ENCODE results near the gene ADAM29. TPM values are rescaled to one million over a fixed set of nuclear protein-coding genes. Genes with fewer than 3 reads are reported as not detected.

Gene ADAM29
- total and polyA plus RNA-seq, 2 experiments from 2014 or later = not detected

- H3K79me2 ChIP-seq (replicated peaks; ENCODE audit: insufficient read depth) = no peaks in the 10 kb centered on the region
- H2AFZ ChIP-seq = no peak overlapping the region
- Mint-ChIP-seq H3K9me3 (no peaks in the 10 kb centered on the region), H3K36me3 (ENCODE audit: low read depth) (no peaks in the 10 kb centered on the region), H3K4me1 (no peaks in the 10 kb centered on the region), H3K27ac (no peak overlapping the region), H3K27me3 (ENCODE audit: insufficient read depth, low read depth, poor library complexity) (no peaks in the 10 kb centered on the region), H3K4me3 (no peak overlapping the region)
- no peak overlapping the region for H3K27ac ChIP-seq (ENCODE audit: low read depth)
- no peak for ATAC-seq
- H3K36me3 ChIP-seq (ENCODE audit: insufficient read depth) = no peaks in the 10 kb centered on the region
- H3K9me2 ChIP-seq (ENCODE audit: insufficient read depth) = no peaks in the 10 kb centered on the region
- no peak for TF ChIP-seq EZH2phosphoT487 (IDR thresholded peaks at IDR 0.05; ENCODE audit: unreplicated experiment)
- TF ChIP-seq ETS1 (IDR thresholded peaks at IDR 0.05) = no peak
- H3K4me3 ChIP-seq = no peak overlapping the region
- DNase-seq (ENCODE audit: low spot score) = no peak
- no peaks in the 10 kb centered on the region for H3K27me3 ChIP-seq (ENCODE audit: insufficient read depth)
- no peak overlapping the region for H3K4me2 ChIP-seq
- no peaks in the 10 kb centered on the region for H3F3A ChIP-seq (replicated peaks; ENCODE audit: low read depth)
- H4K20me1 ChIP-seq (replicated peaks; ENCODE audit: insufficient read depth) = no peaks in the 10 kb centered on the region
- H3K4me1 ChIP-seq (ENCODE audit: insufficient read depth) = no peaks in the 10 kb centered on the region
Measured at GRCh38 chr4:174882317-174882992, 35.7 kb upstream of the ADAM29 start.

- Histone ChIP-seq H3K79me2 (replicated peaks; ENCODE audit: insufficient read depth) (no peaks in the 10 kb centered on the region), H3K27me3 (ENCODE audit: insufficient read depth) (no peaks in the 10 kb centered on the region), H4K20me1 (replicated peaks; ENCODE audit: insufficient read depth) (no peaks in the 10 kb centered on the region), H3F3A (replicated peaks; ENCODE audit: low read depth) (no peaks in the 10 kb centered on the region), H2AFZ (no peak overlapping the region), H3K36me3 (ENCODE audit: insufficient read depth) (no peaks in the 10 kb centered on the region), H3K27ac (ENCODE audit: low read depth) (no peak overlapping the region), H3K4me1 (ENCODE audit: insufficient read depth) (no peaks in the 10 kb centered on the region), H3K4me3 (no peak overlapping the region), H3K4me2 (no peak overlapping the region), H3K9me2 (ENCODE audit: insufficient read depth) (peaks cover 6% of the 10 kb centered on the region; the same call in 1 of the 2 replicates)
- Mint-ChIP-seq H3K9me3 (peaks cover 36% of the 10 kb centered on the region; the same call in 2 of the 3 replicates), H3K27ac (no peak overlapping the region), H3K4me3 (no peak overlapping the region), H3K27me3 (ENCODE audit: insufficient read depth, low read depth, poor library complexity) (no peaks in the 10 kb centered on the region), H3K4me1 (no peaks in the 10 kb centered on the region), H3K36me3 (ENCODE audit: low read depth) (peaks cover 14% of the 10 kb centered on the region; the same call in 2 of the 3 replicates)
- no peak for ATAC-seq
- no peak for DNase-seq (ENCODE audit: low spot score)
- TF ChIP-seq JUNB (IDR thresholded peaks at IDR 0.05; ENCODE audit: unreplicated experiment) = no peak
- no peak for TF ChIP-seq ZNF114 (CRISPR knock-in tag; IDR thresholded peaks at IDR 0.05)
- TF ChIP-seq CREB1 (CRISPR knock-in tag; IDR thresholded peaks at IDR 0.05; ENCODE audit: low read depth) = no peak
- TF ChIP-seq EZH2 (IDR thresholded peaks at IDR 0.05; ENCODE audit: low read depth, unreplicated experiment) = no peak
- no peak for TF ChIP-seq STAT1 (IDR thresholded peaks at IDR 0.05; ENCODE audit: unreplicated experiment)
- TF ChIP-seq POLR2AphosphoS5 (IDR thresholded peaks at IDR 0.05; ENCODE audit: low read depth) = no peak
- no peak for TF ChIP-seq CTCF (conservative IDR thresholded peaks at IDR 0.05; ENCODE audit: low read depth in 2 of 2)
- no peak for TF ChIP-seq ZNF462 (CRISPR knock-in tag; IDR thresholded peaks at IDR 0.05)
- no peak for TF ChIP-seq EZH2phosphoT487 (IDR thresholded peaks at IDR 0.05; ENCODE audit: unreplicated experiment)
- no peak for TF ChIP-seq ZNF331 (CRISPR knock-in tag; IDR thresholded peaks at IDR 0.05; ENCODE audit: low read depth)
- TF ChIP-seq ETS1 (IDR thresholded peaks at IDR 0.05) = no peak
Measured at GRCh38 chr4:174907508-174907907, 10.7 kb upstream of the ADAM29 start.

Measured in GM23338 (cell line).